ENCODE measurements around the gene SMYD4. TPM values are rescaled to one million over a fixed set of nuclear protein-coding genes. Genes with fewer than 3 reads are reported as not detected.

The SMYD4 gene
- total and polyA plus RNA-seq, 2 experiments from 2014 or later: 17.0 to 21.9 TPM

DNA sequence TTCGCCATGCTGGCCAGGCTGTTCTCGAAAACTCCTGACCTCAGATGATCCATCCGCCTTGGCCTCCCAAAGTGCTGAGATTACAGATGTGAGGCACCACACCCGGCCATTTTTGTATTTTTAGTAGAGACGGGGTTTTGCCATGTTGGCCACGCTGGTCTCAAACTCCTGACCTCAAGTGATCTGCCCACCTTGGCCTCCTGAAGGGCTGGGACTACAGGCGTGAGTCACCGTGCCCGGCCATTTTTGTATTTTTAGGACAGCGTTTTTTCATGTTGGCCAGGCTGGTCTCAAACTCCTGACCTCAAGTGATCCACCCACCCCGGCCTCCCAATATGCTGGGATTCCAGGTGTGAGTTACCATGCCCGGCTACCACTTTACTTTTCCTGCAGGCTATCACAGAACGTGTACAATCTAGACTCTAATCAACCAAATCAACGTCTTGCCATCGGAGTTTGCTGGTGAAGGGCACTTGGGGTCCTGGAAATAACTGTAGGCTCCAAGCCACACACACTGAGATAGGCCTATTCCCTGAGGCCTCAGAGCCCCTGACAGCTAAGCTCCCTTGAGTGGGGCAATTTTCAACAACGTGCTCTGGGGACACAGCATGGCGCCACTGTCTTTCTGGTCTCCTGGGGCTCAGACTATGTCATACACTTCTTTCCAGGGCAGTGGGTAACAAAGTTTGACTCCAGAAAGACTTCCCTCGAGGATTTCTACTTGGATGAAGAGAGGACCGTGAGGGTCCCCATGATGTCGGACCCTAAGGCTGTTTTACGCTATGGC, 55.1 kb downstream of the SMYD4 start (continued):
- TF ChIP-seq, protein P1, sequence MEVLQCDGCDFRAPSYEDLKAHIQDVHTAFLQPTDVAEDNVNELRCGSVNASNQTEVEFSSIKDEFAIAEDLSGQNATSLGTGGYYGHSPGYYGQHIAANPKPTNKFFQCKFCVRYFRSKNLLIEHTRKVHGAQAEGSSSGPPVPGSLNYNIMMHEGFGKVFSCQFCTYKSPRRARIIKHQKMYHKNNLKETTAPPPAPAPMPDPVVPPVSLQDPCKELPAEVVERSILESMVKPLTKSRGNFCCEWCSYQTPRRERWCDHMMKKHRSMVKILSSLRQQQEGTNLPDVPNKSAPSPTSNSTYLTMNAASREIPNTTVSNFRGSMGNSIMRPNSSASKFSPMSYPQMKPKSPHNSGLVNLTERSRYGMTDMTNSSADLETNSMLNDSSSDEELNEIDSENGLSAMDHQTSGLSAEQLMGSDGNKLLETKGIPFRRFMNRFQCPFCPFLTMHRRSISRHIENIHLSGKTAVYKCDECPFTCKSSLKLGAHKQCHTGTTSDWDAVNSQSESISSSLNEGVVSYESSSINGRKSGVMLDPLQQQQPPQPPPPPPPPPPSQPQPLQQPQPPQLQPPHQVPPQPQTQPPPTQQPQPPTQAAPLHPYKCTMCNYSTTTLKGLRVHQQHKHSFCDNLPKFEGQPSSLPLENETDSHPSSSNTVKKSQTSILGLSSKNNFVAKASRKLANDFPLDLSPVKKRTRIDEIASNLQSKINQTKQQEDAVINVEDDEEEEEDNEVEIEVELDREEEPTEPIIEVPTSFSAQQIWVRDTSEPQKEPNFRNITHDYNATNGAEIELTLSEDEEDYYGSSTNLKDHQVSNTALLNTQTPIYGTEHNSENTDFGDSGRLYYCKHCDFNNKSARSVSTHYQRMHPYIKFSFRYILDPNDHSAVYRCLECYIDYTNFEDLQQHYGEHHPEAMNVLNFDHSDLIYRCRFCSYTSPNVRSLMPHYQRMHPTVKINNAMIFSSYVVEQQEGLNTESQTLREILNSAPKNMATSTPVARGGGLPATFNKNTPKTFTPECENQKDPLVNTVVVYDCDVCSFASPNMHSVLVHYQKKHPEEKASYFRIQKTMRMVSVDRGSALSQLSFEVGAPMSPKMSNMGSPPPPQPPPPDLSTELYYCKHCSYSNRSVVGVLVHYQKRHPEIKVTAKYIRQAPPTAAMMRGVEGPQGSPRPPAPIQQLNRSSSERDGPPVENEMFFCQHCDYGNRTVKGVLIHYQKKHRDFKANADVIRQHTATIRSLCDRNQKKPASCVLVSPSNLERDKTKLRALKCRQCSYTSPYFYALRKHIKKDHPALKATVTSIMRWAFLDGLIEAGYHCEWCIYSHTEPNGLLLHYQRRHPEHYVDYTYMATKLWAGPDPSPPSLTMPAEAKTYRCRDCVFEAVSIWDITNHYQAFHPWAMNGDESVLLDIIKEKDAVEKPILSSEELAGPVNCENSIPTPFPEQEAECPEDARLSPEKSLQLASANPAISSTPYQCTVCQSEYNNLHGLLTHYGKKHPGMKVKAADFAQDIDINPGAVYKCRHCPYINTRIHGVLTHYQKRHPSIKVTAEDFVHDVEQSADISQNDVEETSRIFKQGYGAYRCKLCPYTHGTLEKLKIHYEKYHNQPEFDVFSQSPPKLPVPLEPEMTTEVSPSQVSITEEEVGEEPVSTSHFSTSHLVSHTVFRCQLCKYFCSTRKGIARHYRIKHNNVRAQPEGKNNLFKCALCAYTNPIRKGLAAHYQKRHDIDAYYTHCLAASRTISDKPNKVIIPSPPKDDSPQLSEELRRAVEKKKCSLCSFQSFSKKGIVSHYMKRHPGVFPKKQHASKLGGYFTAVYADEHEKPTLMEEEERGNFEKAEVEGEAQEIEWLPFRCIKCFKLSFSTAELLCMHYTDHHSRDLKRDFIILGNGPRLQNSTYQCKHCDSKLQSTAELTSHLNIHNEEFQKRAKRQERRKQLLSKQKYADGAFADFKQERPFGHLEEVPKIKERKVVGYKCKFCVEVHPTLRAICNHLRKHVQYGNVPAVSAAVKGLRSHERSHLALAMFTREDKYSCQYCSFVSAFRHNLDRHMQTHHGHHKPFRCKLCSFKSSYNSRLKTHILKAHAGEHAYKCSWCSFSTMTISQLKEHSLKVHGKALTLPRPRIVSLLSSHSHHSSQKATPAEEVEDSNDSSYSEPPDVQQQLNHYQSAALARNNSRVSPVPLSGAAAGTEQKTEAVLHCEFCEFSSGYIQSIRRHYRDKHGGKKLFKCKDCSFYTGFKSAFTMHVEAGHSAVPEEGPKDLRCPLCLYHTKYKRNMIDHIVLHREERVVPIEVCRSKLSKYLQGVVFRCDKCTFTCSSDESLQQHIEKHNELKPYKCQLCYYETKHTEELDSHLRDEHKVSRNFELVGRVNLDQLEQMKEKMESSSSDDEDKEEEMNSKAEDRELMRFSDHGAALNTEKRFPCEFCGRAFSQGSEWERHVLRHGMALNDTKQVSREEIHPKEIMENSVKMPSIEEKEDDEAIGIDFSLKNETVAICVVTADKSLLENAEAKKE (CRISPR knock-in tag; IDR thresholded peaks at IDR 0.05): no peak

- Histone ChIP-seq H2AFZ (no peak overlapping the region), H3F3A (replicated peaks; ENCODE audit: low read depth) (peaks cover 8% of the 10 kb centered on the region; the same call in 1 of the 2 replicates), H3K27ac (ENCODE audit: low read depth) (no peak overlapping the region), H3K4me1 (ENCODE audit: insufficient read depth) (peaks cover 12% of the 10 kb centered on the region; the same call in 1 of the 2 replicates), H4K20me1 (replicated peaks; ENCODE audit: insufficient read depth) (no peaks in the 10 kb centered on the region; the same call in 1 of the 2 replicates), H3K36me3 (ENCODE audit: insufficient read depth) (peaks cover 14% of the 10 kb centered on the region; the same call in 1 of the 2 replicates), H3K4me3 (no peak overlapping the region), H3K4me2 (no peak overlapping the region), H3K79me2 (replicated peaks; ENCODE audit: insufficient read depth) (no peaks in the 10 kb centered on the region), H3K9me2 (ENCODE audit: insufficient read depth) (no peaks in the 10 kb centered on the region), H3K27me3 (ENCODE audit: insufficient read depth) (no peaks in the 10 kb centered on the region)
- Mint-ChIP-seq H3K9me3 (no peaks in the 10 kb centered on the region), H3K4me1 (peaks cover 14% of the 10 kb centered on the region), H3K36me3 (ENCODE audit: low read depth) (peaks cover 40% of the 10 kb centered on the region), H3K27me3 (ENCODE audit: insufficient read depth, low read depth, poor library complexity) (peaks cover 14% of the 10 kb centered on the region), H3K27ac (no peak overlapping the region), H3K4me3 (no peak overlapping the region)
- DNase-seq (ENCODE audit: low spot score): no peak
- ATAC-seq: no peak
- no peak for TF ChIP-seq REST (IDR thresholded peaks at IDR 0.05; ENCODE audit: unreplicated experiment)
- no peak for TF ChIP-seq ETS1 (IDR thresholded peaks at IDR 0.05)
- TF ChIP-seq EZH2phosphoT487 (IDR thresholded peaks at IDR 0.05; ENCODE audit: unreplicated experiment): no peak
- no peak for TF ChIP-seq STAT1 (IDR thresholded peaks at IDR 0.05; ENCODE audit: unreplicated experiment)
- no peak for TF ChIP-seq EZH2 (IDR thresholded peaks at IDR 0.05; ENCODE audit: low read depth, unreplicated experiment)
Observed at GRCh38 chr17:1773696-1774181, 56.0 kb downstream of the SMYD4 start.
